Measurements from ENCODE around the gene MVD. TPM values are rescaled to one million over a fixed set of nuclear protein-coding genes. Genes with fewer than 3 reads are reported as not detected.
"Not testable (repeated sequence)": the region's sequence is repeated elsewhere in the genome, so short reads cannot be mapped to it uniquely, and the experiment has no call there.

Gene MVD
- total and polyA plus RNA-seq, 10 donors: 24.1 to 74.9 (median 37.1) TPM

DNA sequence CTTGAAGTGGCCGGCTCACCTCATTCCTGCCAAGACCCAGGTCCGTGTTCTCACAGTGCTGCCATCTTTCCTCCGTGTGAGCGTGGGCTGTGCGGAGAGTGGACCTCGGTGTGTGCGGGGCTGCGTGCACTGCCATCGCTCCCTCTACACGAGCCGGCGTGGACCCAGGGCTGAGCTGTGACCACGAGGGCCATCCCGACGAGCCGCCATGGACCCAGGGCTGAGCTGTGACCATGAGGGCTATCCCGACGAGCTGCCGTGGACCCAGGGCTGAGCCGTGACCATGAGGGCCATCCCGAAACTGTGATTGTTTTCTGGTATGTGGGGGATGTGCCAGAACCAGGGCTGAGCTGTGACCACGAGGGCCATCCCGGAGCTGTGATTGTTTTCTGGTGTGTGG is 8.9 kb upstream of the MVD start:
- H3K9me3 ChIP-seq: no peaks in the 10 kb centered on the region
- peaks cover 0 to 52% (median under 1%) of the 10 kb centered on the region in 6 donors for H3K36me3 ChIP-seq
- no peak for TF ChIP-seq POLR2AphosphoS5 (IDR thresholded peaks at IDR 0.05)
- no peak for TF ChIP-seq POLR2A (IDR thresholded peaks at IDR 0.05)
- TF ChIP-seq, protein P1, sequence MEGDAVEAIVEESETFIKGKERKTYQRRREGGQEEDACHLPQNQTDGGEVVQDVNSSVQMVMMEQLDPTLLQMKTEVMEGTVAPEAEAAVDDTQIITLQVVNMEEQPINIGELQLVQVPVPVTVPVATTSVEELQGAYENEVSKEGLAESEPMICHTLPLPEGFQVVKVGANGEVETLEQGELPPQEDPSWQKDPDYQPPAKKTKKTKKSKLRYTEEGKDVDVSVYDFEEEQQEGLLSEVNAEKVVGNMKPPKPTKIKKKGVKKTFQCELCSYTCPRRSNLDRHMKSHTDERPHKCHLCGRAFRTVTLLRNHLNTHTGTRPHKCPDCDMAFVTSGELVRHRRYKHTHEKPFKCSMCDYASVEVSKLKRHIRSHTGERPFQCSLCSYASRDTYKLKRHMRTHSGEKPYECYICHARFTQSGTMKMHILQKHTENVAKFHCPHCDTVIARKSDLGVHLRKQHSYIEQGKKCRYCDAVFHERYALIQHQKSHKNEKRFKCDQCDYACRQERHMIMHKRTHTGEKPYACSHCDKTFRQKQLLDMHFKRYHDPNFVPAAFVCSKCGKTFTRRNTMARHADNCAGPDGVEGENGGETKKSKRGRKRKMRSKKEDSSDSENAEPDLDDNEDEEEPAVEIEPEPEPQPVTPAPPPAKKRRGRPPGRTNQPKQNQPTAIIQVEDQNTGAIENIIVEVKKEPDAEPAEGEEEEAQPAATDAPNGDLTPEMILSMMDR (IDR thresholded peaks at IDR 0.05 in 8 of 11, conservative IDR thresholded peaks at IDR 0.05 in 3 of 11): no peak
- intact Hi-C loops (cut with DNase I; ENCODE audit: low total_unique reads): no loop called here
- H3K27me3 ChIP-seq (replicated peaks in 1 of 7): peaks cover 0 to 3% (median 0%) of the 10 kb centered on the region in 7 donors
- DNase-seq: no peak
- H3K27ac ChIP-seq: no peak overlapping the region
- H3K4me3 ChIP-seq: no peak overlapping the region
- peaks cover 0 to 3% (median 0%) of the 10 kb centered on the region in 6 donors for H3K4me1 ChIP-seq
- 87 to 94% (median 93%) methylated on average over 17 to 23 of the region's 23 CpGs for WGBS, 5 donors

DNA sequence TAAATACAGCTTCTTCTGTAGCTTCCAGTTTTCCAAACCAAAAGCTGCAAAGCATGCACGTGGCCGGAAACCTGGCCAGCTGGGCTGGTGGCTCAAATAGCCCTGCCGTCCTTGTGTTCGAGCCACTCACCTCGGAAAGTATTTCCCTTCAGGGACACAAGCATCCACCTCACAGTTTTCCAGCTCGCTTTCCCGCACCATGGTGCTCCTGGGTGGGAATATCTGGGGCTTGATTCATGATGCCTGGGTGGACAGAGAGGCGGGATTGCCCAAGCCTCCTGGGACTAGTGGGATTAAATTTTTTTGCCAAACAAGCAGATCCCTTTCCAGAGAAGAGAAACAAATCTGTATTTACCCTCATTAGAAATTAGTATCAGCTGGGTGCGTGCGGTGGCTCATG is 7.1 kb upstream of the MVD start:
- Histone ChIP-seq H3K4me1 (peaks cover 0 to 7% (median 7%) of the 10 kb centered on the region in 6 donors), H3K27ac (no peak overlapping the region), H3K36me3 (peaks cover 0 to 34% (median 0%) of the 10 kb centered on the region in 6 donors), H3K27me3 (replicated peaks in 1 of 7) (no peaks in the 10 kb centered on the region), H3K4me3 (no peak overlapping the region), H3K9me3 (no peaks in the 10 kb centered on the region)
- no peak for DNase-seq
- TF ChIP-seq, protein P1 (IDR thresholded peaks at IDR 0.05 in 8 of 11, conservative IDR thresholded peaks at IDR 0.05 in 3 of 11): no peak
- TF ChIP-seq POLR2A (IDR thresholded peaks at IDR 0.05): no peak
- no peak for TF ChIP-seq POLR2AphosphoS5 (IDR thresholded peaks at IDR 0.05)
- WGBS, 5 donors: 81 to 96% (median 87%) methylated on average over 10 of the region's 10 CpGs
- intact Hi-C loops (cut with DNase I; ENCODE audit: low total_unique reads): no loop called here

DNA sequence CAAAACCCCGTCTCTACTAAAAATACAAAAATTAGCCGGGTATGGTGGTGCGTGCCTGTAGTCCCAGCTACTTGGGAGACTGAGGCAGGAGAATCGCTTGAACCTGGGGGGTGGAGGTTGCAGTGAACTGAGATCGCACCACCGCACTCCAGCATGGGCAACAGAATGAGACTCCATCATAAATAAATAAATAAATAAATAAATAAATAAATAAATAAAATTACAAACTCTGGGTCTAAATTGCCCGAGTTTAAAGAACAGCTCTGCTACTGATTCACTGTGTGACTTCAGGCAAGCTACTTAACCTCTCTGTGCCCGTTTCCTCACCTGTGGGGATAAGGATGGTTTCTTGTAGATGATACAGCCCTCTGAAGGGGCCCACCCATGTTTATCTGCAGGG is 6.6 kb upstream of the MVD start:
- H3K27me3 ChIP-seq (replicated peaks in 1 of 7); H3K9me3 ChIP-seq; H3K4me3 ChIP-seq; DNase-seq; intact Hi-C loops (cut with DNase I; ENCODE audit: low total_unique reads); H3K27ac ChIP-seq: not testable (repeated sequence)
- Histone ChIP-seq H3K4me1 (peaks cover 2 to 12% (median 12%) of the 10 kb centered on the region in 6 donors), H3K36me3 (peaks cover 0 to 29% (median 0%) of the 10 kb centered on the region in 6 donors)
- 93 to 96% (median 95%) methylated on average over 8 of the region's 8 CpGs for WGBS, 5 donors

DNA sequence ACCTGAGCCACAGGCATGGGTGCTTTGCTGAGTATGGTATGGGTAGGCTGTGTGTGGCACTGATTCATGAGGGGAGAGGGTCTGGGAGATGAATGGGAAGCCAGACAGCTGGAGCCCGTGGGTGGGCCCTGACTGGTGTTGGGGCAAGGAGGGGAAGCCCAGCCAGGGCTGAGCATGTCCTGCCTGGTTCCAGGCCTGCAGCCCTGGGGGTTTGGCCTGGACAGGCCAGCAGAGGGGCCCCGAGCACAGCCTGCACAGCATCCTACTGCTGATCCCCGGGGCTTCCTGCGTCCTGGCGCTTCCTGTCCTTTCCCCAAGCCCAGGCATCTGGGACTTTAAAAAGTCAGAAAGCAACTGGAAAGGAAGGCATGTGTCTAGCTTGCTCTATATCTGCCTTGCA is 4.6 kb upstream of the MVD start:
- WGBS, 5 donors: 69 to 83% (median 74%) methylated on average over 5 of the region's 5 CpGs
- H3K9me3 ChIP-seq: no peaks in the 10 kb centered on the region
- peaks cover 10 to 25% (median 21%) of the 10 kb centered on the region in 6 donors for H3K4me1 ChIP-seq
- H3K27ac ChIP-seq: no peak overlapping the region
- no peak for DNase-seq
- H3K36me3 ChIP-seq: peaks cover 0 to 18% (median 0%) of the 10 kb centered on the region in 6 donors
- no peak for TF ChIP-seq POLR2AphosphoS5 (IDR thresholded peaks at IDR 0.05)
- TF ChIP-seq, protein P1 (IDR thresholded peaks at IDR 0.05 in 8 of 11, conservative IDR thresholded peaks at IDR 0.05 in 3 of 11): no peak
- no peak for TF ChIP-seq POLR2A (IDR thresholded peaks at IDR 0.05)
- H3K27me3 ChIP-seq (replicated peaks in 1 of 7): no peaks in the 10 kb centered on the region
- no peak overlapping the region for H3K4me3 ChIP-seq
- intact Hi-C loops (cut with DNase I; ENCODE audit: low total_unique reads): no loop called here

DNA sequence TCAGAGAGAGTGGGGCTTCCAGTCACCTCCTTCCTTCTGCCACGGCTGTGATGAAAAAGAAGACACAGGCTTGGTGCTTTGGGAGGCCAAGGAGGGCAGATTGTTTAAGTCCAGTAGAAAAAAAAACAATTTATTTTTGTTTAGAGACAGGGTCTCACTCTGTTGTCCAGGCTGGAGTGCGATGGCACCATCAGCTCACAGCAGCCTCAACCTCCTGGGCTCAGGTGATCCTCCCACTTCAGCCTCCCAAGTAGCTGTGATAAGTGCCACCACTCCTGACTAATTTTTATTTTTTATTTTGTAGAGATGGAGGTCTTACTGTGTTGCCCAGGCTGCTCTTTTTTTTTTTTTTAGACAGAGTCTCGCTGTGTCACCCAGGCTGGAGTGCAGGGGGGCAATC is 2.7 kb upstream of the MVD start:
- Histone ChIP-seq H3K9me3 (no peaks in the 10 kb centered on the region), H3K27ac (no peak overlapping the region), H3K27me3 (replicated peaks in 1 of 7) (no peaks in the 10 kb centered on the region), H3K4me1 (peaks cover 16 to 44% (median 36%) of the 10 kb centered on the region in 6 donors), H3K36me3 (peaks cover 0 to 8% (median 0%) of the 10 kb centered on the region in 6 donors), H3K4me3 (no peak overlapping the region)
- TF ChIP-seq POLR2A (IDR thresholded peaks at IDR 0.05) (no peak), POLR2AphosphoS5 (IDR thresholded peaks at IDR 0.05) (no peak)
- TF ChIP-seq, protein P1 (IDR thresholded peaks at IDR 0.05 in 8 of 11, conservative IDR thresholded peaks at IDR 0.05 in 3 of 11): no peak
- intact Hi-C loops (cut with DNase I; ENCODE audit: low total_unique reads): no loop called here
- no peak for DNase-seq
- WGBS, 5 donors: 82 to 96% (median 91%) methylated on average over 3 of the region's 3 CpGs

Measured in spleen (tissue), 11 donors.